HG02973 (cell line): Measurements from ENCODE around the gene PEAR1.

Source experiments
- ATAC-seq: cut with Tn5 transposase; IDR thresholded peaks from one replicate; pipeline ENCODE4 v1.9.1; 2021; ENCODE audit warnings: moderate library complexity; ENCODE audit not compliant: unreplicated experiment

The PEAR1 gene

DNA sequence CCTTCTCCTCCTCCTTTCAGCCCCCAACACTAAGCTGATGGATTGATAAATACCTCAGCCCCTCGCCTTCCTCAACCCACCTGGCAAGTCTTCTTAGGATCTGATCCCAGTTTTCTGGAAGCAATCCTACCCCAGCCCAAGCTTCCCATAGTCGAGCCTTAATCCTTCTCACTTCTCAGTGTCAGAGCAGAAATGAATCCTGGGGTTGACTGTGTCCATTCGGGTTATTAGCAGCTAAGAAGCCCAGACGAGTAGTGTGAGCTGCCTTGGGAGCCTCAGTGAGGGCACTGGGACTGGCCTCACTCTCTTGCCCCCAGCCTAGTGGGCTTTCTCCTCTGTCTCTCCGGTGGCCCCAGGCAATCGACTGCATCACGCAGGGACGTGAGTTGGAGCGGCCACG lies 12.4 kb upstream of the PEAR1 start:
- no peak for ATAC-seq

GRCh38 chr1:156881663-156882062 lies 11.9 kb upstream of the PEAR1 start:
- ATAC-seq, result no peak

DNA sequence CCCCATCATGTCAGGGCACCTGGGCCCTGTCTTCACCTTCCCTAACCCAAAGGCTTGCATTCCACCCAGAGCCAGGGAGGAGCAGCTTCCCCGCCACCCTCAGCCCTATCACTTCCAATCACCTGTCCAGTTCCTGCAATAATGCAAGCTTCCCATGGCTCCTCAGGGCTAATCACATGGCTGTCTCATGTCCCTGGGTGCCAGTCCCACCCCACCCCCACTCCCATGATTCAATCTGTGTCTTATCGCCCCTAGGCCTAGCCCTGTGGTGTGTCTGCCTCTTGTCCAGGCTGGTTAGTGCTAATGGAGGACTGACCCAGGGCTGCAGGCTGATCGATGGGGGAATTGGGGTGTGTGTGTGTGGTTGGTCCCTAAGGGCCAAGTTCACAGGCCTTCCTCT lies 11.0 kb upstream of the PEAR1 start:
- ATAC-seq, result no peak

DNA sequence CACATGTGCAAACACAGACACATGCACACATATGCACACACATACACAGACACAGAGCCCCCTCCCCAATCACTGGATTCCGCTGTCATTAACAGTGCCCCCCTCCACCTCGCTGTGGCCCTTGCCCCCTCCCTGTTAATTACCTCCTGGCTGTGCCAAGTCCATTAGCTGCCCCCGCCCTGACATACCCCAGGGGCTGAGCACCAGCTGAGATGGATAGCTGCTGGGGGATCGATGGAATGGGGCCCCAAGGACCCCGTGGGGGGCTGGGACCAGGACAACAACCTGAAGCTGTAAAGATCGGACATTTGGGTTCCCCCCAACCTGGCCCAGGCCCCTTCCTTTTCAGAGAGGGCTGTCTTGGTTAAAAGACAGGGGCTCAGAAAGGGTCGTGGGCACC lies 9.6 kb upstream of the PEAR1 start:
- no peak for ATAC-seq

GRCh38 chr1:156884560-156885184 lies 8.8 kb upstream of the PEAR1 start:
- no peak for ATAC-seq

DNA sequence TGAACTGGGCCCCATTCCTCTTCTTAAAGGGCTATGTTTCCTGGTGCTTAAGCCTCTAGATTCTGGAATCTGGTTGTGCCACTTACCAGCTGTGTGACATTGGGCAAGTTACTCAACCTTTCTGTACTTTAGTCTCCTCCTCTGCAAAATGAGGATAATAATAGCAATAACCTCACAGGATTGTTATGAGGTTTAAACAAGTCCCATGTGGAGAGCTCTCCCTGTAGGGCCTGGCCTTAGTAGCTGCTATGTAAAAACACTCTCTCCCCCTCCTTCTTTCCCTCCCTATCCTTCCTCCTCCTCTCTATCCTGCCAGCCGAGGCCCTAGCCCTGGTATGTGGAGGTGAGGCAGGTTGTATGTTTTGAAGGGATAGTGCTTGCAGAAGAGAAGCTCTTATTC lies 8.2 kb upstream of the PEAR1 start:
- ATAC-seq, result no peak

- no peak for ATAC-seq
These were observed 7.6 kb upstream of the PEAR1 start for GRCh38 chr1:156885880-156886355.

GRCh38 chr1:156886583-156887281 lies 6.8 kb upstream of the PEAR1 start:
- no peak for ATAC-seq

- no peak for ATAC-seq
These were observed 6.2 kb upstream of the PEAR1 start for GRCh38 chr1:156887317-156887716.

- ATAC-seq, result no peak
These were observed 5.8 kb upstream of the PEAR1 start for GRCh38 chr1:156887734-156888133.

DNA sequence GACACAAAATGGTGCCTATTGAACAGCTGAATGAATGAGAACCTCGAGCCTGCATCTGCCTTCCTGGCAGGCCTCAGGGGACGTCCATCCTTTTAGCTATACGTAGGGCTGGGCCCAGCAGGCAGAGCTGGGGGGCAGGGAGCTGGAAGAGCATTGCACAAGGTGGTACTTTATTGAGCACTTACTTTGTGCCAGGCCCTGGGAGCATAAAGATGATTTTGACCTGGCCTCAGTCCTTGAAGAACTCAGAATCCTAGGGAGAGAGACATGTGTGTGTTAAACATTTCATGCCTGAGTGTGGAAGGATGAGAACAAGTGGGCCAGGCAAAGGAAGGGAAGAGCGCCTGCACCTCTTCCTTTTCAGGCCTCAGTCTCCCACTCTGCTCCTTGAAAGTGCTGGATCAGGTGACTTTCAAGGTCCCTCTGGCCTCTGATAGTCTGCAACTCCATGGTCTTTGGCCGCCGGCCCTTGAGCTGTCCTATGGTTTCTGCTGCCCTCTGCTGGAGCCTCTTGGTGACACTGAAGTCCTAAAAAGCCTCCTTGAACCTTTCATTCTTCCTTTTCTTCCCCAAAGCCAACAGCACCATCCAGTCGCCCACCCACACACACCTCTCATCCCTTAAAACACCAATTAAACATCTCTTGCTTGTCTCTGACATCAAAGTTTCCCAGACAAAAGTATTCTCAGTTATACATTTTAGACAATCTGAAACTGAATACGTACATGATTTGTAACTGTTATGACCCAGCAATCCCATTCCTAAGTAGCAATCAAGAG lies 3.5 kb upstream of the PEAR1 start:
- ATAC-seq, result no peak

GRCh38 chr1:156892190-156893047 lies 1.1 kb upstream of the PEAR1 start:
- ATAC-seq, result peak; percentile 64

DNA sequence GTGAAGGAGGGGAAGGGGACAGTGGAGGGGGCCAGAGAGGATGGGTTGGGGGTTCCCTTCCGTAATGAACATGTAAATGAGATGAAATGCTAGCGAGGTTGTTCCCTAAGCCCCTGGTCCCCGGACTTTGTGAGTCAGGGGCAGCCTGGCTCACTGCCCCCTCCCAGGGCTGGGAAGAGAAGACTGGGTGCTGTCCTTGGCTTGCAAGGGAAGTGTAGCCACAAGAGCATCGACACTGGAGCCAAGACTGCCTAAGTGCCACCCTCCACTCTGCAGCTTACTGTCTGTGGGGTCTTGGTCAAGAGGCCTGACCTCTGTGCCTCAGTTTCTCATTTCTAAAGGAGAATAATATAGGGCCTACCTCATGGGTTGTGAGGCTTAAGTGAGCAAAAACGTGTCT lies 483 bp downstream of the PEAR1 start:
- ATAC-seq, result no peak

DNA sequence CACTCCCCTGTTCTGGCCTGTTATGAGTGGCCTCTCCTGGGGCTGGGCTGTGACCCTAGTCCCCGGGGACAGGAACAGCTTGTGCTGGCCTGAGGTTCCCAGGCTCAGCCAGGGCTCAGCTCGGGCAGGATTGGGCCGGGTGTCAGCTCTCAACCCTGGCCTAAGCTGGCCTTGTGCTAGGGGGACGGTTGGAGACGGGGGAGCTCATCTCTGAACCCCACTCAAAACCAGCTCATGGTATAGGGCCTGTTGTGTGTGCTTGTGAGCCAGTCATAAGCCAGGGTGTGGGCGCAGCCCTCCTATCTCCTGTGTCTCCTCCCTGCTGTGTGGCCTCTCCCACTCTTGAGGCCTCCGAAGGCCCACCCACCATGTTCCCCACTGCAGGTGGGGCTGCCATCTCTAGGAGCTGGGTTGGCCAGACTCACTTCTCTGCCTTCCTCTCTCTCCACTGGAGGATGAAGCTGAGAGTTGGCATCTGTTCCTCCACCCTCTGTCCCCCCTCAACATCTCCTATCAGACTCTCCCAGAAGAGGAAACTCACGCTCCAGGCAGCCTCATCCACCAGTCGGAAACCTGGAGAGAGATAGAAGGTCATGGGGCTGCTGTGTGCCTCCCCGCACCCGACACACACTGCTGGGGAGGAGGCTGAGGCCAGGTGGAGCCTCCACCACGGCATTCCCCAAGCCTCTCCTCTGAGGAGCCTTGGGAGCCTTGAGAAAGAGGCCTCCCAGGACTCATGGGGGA lies 1.4 kb downstream of the PEAR1 start:
- ATAC-seq, result no peak

- ATAC-seq, result no peak
These were observed 1.9 kb downstream of the PEAR1 start for GRCh38 chr1:156895455-156895812.

DNA sequence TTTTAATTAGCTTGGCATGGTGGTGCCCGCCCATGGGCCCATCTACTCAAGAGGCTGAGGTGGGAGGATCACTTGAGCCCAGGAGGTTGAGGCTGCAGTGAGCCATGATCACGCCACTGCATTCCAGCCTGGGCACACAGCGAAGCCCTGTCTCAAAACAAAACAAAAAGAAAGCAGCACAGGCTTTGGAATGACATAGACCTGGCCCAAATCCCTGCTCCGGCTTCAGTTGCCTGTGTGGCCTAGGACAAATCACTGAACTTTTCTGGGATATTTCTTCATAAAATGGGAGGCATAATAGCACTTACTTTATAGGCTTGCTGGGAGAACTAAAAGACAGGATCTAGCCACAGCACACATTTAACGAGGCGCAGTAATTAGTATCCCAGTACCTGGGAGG lies 2.4 kb downstream of the PEAR1 start:
- ATAC-seq, result no peak

GRCh38 chr1:156896490-156897033 lies 3.0 kb downstream of the PEAR1 start:
- no peak for ATAC-seq

DNA sequence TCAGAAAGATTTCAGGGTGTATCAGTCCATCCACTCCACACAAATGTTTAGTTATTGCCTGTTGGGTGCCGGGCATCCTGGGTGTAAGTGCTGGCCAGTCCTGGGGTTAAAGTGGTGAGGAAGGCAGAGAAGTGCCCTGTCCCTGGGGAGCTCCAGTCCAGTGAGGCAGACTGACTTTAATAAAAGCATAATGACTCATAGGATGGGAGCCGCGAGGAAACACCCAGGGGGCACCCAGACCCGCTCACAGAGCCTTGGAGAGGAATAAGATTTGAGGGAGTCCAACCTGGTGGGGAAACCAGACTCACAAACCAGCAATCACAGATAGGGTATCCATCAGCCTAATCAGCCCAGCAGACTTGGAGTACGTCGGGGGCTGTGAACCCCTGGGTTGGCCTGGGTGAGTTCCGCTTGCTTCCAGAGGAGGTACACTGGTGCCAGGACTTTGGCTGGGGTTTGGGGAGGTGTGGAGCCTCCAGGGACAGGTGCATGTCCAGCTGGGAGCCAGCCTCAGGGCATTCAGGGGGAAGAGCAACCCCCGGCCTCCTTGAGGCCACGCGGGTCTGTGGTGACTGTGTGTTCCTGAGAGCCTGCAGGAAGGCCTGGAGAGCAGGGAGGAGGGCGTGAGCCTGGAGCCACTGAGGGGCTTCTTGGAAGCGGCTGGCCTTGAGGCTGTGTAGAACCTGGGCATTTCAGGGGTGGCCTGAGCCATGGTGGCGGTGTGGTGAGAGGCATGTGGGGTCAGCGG lies 3.7 kb downstream of the PEAR1 start:
- no peak for ATAC-seq

- no peak for ATAC-seq
These were observed 4.6 kb downstream of the PEAR1 start for GRCh38 chr1:156898161-156898566.
